ENCODE measurements around the gene POMC. TPM values are rescaled to one million over a fixed set of nuclear protein-coding genes. Genes with fewer than 3 reads are reported as not detected.
"Not testable (repeated sequence)": the region's sequence is repeated elsewhere in the genome, so short reads cannot be mapped to it uniquely, and the experiment has no call there.

POMC gene
- total RNA-seq, 1 experiment from 2014 or later: not detected

DNA sequence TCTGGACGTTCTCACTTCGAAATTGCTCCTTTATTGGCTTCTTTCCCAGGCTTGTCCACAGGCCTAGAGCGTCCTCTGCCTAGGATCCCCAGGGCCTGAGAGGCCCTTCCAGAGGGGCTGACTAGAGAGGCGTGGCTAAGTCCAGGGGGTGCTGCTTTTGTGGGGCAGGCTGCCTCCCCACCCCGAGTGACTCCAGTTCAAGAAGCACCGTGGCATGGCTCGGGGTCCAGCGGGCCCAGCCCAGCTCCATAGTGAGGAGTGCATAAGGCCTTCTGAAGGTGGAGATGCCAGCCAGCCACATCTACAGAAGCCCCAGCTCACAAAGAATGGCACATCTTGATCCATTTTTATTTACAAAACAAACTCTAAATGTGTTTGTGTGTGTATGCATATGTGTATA lies 44.8 kb upstream of the POMC start:
- Mint-ChIP-seq H3K27me3 (ENCODE audit: insufficient read depth, unreplicated experiment) (no peaks in the 10 kb centered on the region), H3K36me3 (ENCODE audit: insufficient read depth, unreplicated experiment) (no peaks in the 10 kb centered on the region), H3K4me1 (ENCODE audit: insufficient read depth, unreplicated experiment) (no peaks in the 10 kb centered on the region), H3K9me3 (ENCODE audit: unreplicated experiment) (no peaks in the 10 kb centered on the region), H3K4me3 (ENCODE audit: unreplicated experiment) (no peak overlapping the region), H3K27ac (ENCODE audit: low read depth, unreplicated experiment) (no peak overlapping the region)
- DNase-seq (ENCODE audit: unreplicated experiment): no peak
- intact Hi-C loops (cut with micrococcal nuclease): no loop called here
- ChIA-PET POLR2A (no interaction called here), CTCF (interaction anchor here (1.0 kb wide), 1 partner anchor 17 kb away, joined by 4 read pairs; no protein-coding TSS in a partner anchor)
- BruUV-seq (replicated peaks): no TSS peak
- TF ChIP-seq, protein P1, sequence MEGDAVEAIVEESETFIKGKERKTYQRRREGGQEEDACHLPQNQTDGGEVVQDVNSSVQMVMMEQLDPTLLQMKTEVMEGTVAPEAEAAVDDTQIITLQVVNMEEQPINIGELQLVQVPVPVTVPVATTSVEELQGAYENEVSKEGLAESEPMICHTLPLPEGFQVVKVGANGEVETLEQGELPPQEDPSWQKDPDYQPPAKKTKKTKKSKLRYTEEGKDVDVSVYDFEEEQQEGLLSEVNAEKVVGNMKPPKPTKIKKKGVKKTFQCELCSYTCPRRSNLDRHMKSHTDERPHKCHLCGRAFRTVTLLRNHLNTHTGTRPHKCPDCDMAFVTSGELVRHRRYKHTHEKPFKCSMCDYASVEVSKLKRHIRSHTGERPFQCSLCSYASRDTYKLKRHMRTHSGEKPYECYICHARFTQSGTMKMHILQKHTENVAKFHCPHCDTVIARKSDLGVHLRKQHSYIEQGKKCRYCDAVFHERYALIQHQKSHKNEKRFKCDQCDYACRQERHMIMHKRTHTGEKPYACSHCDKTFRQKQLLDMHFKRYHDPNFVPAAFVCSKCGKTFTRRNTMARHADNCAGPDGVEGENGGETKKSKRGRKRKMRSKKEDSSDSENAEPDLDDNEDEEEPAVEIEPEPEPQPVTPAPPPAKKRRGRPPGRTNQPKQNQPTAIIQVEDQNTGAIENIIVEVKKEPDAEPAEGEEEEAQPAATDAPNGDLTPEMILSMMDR (IDR thresholded peaks at IDR 0.05; ENCODE audit: unreplicated experiment): no peak

DNA sequence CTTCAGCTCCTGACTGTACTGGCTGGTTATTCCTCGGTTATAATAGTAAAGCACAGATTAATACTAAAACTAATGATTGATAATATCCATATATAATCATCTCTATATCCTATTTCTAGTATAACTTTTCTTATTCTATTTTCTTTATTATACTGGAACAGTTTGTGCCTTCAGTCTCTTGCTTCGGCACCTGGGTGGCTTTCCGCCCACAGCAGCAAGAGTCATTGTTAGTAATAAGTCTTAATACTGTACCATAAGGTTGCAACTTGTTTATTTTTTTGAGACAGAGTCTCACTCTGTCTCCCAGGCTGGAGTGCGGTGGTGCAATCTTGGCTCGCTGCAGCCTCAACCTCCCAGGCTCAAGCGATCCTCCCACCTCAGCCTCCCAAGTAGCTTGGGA lies 42.5 kb upstream of the POMC start:
- H3K9me3 Mint-ChIP-seq (ENCODE audit: unreplicated experiment); H3K4me1 Mint-ChIP-seq (ENCODE audit: insufficient read depth, unreplicated experiment); DNase-seq (ENCODE audit: unreplicated experiment); intact Hi-C loops (cut with micrococcal nuclease); H3K4me3 Mint-ChIP-seq (ENCODE audit: unreplicated experiment); H3K27ac Mint-ChIP-seq (ENCODE audit: low read depth, unreplicated experiment); H3K36me3 Mint-ChIP-seq (ENCODE audit: insufficient read depth, unreplicated experiment); BruUV-seq (replicated peaks); H3K27me3 Mint-ChIP-seq (ENCODE audit: insufficient read depth, unreplicated experiment); POLR2A ChIA-PET: not testable (repeated sequence)
- CTCF ChIA-PET: interaction anchor here (0.6 kb wide), 1 partner anchor 320 kb away, joined by 3 read pairs; no protein-coding TSS in a partner anchor

DNA sequence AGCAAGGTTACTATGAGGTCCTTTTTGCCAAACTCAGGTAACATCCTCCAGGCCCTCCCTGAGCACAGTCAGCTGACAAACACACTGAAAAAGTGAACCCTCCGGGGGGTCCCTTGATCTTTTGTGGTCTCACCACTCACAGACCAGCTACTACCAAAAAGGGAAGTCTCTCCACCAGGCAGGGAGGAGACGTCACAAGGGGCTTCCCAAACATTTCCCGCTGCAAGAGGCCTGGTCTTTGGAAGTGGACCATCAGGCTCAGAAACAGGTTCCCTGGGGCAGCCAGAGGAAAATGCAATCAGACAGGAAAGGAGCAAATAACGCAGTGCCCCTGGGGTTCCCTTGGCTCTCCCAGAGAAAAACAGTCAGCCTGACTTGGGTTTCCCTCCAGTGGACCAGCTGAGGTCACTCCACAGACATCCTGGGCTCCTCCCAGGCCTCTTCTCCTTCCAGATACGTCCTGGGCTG lies 38.7 kb upstream of the POMC start:
- Mint-ChIP-seq H3K27ac (ENCODE audit: low read depth, unreplicated experiment) (no peak overlapping the region), H3K27me3 (ENCODE audit: insufficient read depth, unreplicated experiment) (no peaks in the 10 kb centered on the region)
- intact Hi-C loops (cut with micrococcal nuclease): no loop called here

DNA sequence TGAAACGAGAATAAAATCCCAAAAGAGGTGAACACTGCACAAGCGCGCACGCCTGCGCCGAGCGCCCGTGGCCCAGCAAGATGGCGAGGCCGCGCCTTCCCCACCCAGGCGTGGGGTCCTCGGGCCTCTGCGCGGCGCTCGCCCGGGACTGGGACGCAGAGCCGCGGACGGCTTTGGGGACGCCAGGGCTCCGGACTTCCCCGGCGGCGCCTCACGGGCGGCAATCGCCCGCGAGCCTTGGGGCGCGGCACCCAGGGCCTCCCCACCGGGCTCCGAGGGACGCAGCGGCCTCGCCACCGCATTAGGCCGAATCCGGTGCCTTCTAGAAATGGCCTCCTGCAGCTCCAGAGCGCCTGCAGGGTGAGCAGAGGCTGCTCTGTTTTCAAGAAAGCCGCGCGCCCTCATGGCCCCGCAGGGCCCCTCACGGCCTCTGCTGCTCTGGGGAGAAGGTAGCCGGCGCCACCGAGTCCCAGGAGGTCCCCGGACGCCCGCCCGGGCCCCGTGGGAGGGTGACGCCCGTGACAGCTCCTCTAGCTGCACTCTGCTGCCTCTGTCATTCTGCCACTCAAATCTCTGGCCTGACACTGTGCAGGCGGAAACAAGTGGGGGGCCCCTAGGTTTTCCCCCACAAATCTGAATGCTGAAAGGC lies 35.9 kb upstream of the POMC start:
- Mint-ChIP-seq H3K27ac (ENCODE audit: low read depth, unreplicated experiment) (no peak overlapping the region), H3K4me1 (ENCODE audit: insufficient read depth, unreplicated experiment) (no peaks in the 10 kb centered on the region), H3K4me3 (ENCODE audit: unreplicated experiment) (no peak overlapping the region), H3K36me3 (ENCODE audit: insufficient read depth, unreplicated experiment) (no peaks in the 10 kb centered on the region), H3K9me3 (ENCODE audit: unreplicated experiment) (no peaks in the 10 kb centered on the region), H3K27me3 (ENCODE audit: insufficient read depth, unreplicated experiment) (no peaks in the 10 kb centered on the region)
- TF ChIP-seq, protein P1 (IDR thresholded peaks at IDR 0.05; ENCODE audit: unreplicated experiment): no peak
- POLR2A ChIA-PET: no interaction called here
- intact Hi-C loops (cut with micrococcal nuclease): no loop called here
- no peak for DNase-seq (ENCODE audit: unreplicated experiment)
- CTCF ChIA-PET: interaction anchor here (0.6 to 1.0 kb wide), 2 partner anchors 8 to 320 kb away, joined by 3 to 4 read pairs; no protein-coding TSS in a partner anchor
- no TSS peak for BruUV-seq (replicated peaks)

More for the DNA sequence above, 38.7 kb upstream of the POMC start:
- CTCF ChIA-PET: interaction anchor here (0.6 to 3.4 kb wide), 3 partner anchors 11 to 714 kb away, joined by 3 to 27 read pairs (median 6); no protein-coding TSS in a partner anchor
- H3K36me3 Mint-ChIP-seq (ENCODE audit: insufficient read depth, unreplicated experiment): no peaks in the 10 kb centered on the region
- no TSS peak for BruUV-seq (replicated peaks)
- POLR2A ChIA-PET: no interaction called here
- no peaks in the 10 kb centered on the region for H3K4me1 Mint-ChIP-seq (ENCODE audit: insufficient read depth, unreplicated experiment)
- H3K4me3 Mint-ChIP-seq (ENCODE audit: unreplicated experiment): no peak overlapping the region
- no peak for DNase-seq (ENCODE audit: unreplicated experiment)
- TF ChIP-seq, protein P1 (IDR thresholded peaks at IDR 0.05; ENCODE audit: unreplicated experiment): no peak
- no peaks in the 10 kb centered on the region for H3K9me3 Mint-ChIP-seq (ENCODE audit: unreplicated experiment)

Measured in MCF 10A (cell line).